PC-3 (cell line): Measurements from ENCODE around the gene NINJ2.

Source experiments
- EZH2 ChIP-seq: fragments of 300-600 bp; sonication (generic); IDR thresholded peaks from one replicate; pipeline ENCODE4 v1.6.1; 2017; ENCODE audit warnings: antibody characterized with exemption, mild to moderate bottlenecking, low read length; ENCODE audit not compliant: unreplicated experiment
- TF ChIP-seq, protein P1 (sequence below): fragments of 300-600 bp; sonication (generic); conservative IDR thresholded peaks from 2 replicates; pipeline ENCODE4 v1.5.1; 2017; ENCODE audit warnings: antibody characterized with exemption, low read depth, mild to moderate bottlenecking, low read length

DNA sequence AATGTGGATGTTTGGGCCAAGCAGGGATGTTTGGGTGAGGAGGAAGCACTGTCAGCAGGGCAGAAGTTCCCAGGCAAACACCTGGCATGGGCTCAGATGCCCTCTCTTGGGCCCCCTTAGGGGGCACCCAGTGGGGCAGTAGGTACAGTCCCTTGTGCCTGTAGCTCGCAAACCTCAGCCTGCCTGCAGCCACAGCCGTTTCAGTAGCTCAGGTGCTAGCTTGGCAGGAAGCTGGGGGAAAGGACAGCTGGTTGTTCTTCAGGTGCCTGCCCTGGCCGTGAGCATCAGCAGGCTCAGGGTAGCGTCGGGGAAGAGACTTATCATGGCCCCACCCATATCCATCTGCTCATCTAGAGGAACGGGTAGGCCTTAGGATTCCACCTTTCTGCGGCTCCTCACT is 136.0 kb downstream of the NINJ2 start:
- TF ChIP-seq EZH2, result no peak
- TF ChIP-seq, protein P1, sequence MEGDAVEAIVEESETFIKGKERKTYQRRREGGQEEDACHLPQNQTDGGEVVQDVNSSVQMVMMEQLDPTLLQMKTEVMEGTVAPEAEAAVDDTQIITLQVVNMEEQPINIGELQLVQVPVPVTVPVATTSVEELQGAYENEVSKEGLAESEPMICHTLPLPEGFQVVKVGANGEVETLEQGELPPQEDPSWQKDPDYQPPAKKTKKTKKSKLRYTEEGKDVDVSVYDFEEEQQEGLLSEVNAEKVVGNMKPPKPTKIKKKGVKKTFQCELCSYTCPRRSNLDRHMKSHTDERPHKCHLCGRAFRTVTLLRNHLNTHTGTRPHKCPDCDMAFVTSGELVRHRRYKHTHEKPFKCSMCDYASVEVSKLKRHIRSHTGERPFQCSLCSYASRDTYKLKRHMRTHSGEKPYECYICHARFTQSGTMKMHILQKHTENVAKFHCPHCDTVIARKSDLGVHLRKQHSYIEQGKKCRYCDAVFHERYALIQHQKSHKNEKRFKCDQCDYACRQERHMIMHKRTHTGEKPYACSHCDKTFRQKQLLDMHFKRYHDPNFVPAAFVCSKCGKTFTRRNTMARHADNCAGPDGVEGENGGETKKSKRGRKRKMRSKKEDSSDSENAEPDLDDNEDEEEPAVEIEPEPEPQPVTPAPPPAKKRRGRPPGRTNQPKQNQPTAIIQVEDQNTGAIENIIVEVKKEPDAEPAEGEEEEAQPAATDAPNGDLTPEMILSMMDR, result no peak
